GM18858 (cell line): ENCODE measurements around the gene CSNK2A3.

ENCODE experiments used
- ATAC-seq: cut with Tn5 transposase; IDR thresholded peaks from one replicate; pipeline ENCODE4 v1.9.1; 2021; ENCODE audit not compliant: unreplicated experiment

The CSNK2A3 gene

DNA sequence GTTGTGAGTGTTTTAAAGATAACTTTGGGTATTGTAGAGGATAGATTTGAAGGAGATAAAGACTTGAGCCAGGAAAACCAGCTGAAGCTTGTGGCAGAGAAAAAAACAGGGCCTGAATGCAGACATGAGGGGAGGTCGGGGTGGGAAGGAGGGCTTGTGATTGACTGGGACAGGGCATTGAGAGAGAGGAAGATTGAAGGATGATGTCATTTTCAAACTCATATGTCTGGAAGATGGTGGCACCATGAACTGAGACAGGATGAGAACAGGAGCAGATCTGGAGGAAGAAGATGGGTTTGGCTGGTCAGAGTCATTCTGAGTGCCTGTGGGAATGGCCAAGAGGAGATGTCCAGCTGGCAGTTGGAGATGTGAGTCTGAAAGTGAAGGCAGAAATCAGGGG is 14.7 kb downstream of the CSNK2A3 start:
- no peak for ATAC-seq

DNA sequence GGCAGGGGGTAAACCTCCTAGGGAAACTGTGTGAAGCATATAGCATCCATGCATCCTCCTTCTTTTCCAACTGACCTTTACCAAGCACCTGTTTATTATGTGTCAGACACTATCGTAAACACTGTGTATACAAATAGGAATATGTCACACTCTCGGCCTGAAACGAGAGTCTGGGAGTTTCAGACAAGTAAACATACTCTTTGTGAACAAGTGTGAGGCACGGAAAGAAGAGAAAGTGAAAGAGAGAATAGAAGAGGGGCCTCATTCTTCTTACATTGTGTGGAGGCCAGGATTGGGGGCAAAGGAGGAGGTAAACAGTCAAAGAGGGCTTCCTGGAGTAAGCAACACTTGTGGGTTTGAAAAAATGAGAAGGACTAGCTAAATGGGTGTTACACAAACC is 16.4 kb downstream of the CSNK2A3 start:
- no peak for ATAC-seq

DNA sequence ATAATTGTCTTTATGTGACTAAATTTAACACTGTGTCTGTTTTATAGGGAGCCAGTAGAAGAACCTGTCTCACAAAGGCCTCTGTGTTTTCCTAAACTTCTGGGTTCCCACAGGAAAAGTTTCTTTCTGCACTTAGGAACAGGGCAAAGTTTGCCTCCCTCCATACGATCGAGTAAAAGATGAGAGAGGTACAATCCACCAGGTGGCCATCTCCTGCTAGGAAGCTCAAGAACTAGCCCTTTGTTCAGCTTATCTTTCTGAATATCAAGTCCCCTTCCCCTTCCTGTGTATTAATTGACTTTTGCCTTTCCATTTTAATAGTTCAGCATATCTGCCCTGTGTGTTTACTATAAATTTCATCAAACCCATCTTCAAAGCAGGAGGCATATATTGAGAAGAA is 18.0 kb downstream of the CSNK2A3 start:
- ATAC-seq: no peak

- no peak for ATAC-seq
These were observed 18.4 kb downstream of the CSNK2A3 start for GRCh38 chr11:11334607-11335006.

DNA sequence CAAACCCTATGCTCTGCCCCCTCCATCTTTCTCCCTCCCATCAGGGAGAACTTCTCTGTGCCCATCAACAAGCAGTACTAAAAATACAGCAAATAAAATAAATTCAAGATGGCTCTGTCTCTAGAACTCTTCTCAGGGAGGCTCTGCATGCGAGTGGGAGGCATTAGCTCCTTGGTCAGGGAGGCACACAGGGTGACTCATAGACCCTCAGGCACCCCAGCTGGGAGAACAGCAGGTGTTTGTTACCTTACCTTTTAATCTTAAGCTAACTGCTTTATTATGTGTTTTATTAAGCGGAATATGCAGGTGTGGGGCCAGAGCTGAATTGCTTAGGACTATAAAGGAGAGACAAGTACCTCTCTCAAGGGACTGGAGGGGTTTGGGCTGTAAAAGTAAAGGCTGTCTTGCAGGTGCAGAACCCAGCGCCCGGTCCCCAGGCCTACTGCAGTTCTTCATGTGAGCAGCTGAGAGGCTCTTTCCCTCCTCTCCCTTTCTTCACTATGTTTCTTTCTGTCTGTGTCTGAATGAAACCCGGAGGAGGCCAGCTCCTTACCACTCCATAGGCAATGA is 20.8 kb downstream of the CSNK2A3 start:
- no peak for ATAC-seq

- ATAC-seq: no peak
These were observed 23.8 kb downstream of the CSNK2A3 start for GRCh38 chr11:11329062-11329806.

DNA sequence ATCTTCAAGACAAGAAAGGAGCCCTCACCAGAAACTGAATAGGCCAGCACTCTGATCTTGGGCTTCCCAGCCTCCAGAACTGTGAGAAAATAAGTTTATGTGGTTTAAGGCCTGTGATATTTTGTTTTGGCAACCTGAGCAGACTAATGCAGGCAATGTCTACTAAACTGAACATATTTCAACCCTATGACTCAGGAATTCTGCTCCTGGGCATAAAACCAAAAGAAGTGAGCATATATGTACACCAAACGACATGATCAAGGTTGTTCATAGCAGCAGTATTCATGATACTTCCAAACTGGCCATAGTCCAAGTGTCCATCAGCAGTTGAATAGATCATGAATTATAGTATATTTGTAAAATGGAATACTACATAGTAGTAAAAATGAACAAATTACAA is 29.0 kb downstream of the CSNK2A3 start:
- ATAC-seq: no peak

GRCh38 chr11:11322101-11322500 is 30.9 kb downstream of the CSNK2A3 start:
- no peak for ATAC-seq

DNA sequence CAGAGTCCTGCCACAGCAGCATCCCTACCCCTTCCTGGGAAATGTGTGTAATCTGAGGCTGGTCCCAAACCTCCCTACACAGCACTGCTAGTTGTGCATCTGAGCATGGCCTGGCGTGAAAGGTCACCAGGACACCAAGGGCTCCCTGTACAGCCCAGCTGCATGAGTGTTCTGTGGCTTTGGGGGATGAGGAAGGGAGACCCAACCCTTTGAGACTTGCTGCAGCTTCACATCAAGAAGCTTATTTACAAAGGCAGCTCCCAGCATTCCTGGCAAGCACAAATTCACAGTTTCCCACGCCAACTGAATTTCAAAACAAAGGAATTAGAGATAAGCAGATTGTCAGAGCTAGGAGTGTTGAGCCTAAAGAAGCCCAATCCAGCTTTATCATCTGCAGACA is 32.2 kb downstream of the CSNK2A3 start:
- no peak for ATAC-seq

DNA sequence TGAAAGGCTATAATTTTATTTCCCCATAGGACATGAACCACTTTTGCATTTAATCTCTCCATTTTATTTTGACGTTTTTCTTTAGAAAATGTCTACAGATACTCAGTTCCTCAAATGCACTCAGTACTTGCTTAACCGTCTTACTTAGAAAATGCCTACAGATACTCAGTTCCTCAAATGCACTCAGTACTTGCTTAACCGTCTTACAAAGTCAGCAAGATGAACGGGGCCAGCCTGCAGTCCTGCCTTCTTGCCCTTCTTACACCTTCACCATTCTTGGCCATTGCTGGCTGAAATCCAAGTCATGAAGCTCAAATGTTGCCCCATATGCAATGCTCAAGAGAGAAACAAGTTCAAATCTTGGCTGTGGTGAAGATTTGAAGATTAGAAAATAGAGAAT is 34.1 kb downstream of the CSNK2A3 start:
- ATAC-seq: no peak

DNA sequence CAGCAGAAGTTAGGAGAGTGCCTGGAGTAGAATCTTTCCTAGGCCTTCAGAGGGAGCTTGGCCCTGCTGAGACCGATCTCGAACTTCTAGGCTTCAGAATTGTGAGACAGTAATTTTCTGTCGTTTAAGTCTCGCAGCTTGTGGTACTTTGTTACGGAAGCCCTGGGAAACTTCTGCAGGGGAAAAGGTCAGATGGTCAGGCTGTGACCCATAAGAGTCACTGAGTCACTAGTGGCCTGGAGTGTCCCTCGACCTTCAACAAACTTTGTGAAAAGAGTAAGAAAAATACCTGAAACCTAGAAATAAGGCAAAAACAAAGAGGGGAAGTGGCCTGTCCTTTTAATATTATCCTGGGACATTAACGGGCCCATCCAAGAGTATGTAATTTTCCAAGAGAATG is 34.6 kb downstream of the CSNK2A3 start:
- no peak for ATAC-seq

DNA sequence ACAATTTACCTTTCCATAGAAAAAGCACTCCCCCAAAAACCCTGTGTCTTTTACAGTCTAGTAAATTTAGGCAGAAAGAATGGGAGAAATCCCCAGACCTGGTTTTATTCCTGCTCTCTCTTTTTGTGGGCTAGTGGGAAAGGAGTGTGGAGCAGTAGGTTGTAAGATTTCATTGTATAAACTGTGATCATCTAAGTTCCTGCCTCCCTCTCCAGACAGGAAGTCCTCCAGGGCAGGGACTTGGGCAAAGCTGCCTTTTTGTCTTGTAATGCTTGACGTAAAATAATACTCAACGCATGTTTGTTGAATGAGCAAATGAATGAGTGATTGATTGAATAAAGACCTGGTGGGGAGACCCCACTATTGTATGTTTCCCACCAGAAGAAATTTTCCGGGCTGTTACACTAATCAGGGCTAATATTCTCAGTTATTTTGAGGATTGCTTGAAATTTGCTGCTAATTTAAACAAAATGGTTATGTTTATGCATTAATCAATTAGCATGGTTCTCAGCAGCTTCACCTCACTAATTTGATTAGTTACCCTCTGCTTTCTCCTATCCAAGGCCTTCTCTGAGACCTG is 36.3 kb downstream of the CSNK2A3 start:
- ATAC-seq: no peak

DNA sequence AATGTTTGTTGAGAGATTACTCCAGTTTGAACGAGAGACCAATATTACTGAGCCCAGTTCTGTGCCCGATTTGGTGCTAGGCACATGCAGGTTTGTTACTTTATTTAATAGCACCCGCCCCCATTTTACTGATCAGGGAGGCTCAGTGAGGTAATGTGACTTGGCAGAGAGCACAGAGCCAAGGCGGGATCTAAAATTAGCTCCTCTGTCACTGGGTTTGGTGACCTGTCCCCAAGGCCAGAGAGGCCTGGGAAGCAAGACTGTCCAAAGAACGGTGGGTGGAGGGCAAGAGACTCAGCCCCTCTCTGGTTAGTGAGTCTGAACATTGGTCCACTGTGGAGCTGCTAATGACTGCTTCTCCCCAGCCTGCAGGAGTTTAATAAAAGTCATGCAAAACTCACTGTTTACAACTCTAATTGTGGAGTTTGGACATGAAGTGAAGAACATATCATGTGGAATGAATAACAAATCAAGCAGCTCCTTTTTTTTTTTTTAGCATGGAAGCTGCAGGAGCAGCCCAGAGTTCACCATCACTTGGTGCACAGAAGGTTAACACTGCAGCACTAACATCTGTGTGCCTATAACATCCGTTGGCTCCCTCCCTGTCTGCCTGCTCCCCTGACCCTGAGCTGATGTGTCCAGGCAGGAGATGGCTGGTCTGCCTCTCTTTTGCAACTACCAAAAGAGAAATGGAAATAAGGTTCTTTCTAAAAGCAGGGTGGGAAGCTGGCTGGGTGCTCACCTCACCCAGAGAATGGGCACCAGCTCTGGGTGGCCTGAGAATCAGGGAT is 39.0 kb downstream of the CSNK2A3 start:
- no peak for ATAC-seq

DNA sequence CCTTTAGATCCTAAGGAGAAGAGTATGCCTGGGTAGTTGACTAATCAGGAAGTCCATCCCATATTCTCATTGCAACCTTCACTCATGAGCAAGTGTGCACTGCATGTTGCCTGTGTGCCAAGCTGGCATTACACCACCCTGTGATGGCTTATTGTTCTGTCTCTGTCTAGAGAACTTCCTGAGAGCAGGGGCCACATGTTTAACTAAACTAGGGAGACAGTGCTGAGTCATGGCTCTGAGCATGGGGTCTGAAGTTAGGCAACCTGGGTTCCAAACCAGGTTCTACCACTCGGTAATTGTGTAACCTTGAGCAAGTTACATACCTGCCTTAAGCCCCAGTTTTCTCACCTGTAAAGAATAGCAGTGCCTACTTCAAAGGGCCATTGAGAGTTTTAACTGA is 39.6 kb downstream of the CSNK2A3 start:
- ATAC-seq: no peak

- ATAC-seq: no peak
These were observed 40.3 kb downstream of the CSNK2A3 start for GRCh38 chr11:11312738-11313137.

- ATAC-seq: no peak
These were observed 41.9 kb downstream of the CSNK2A3 start for GRCh38 chr11:11311169-11311568.

GRCh38 chr11:11309906-11310305 is 43.1 kb downstream of the CSNK2A3 start:
- ATAC-seq: no peak

GRCh38 chr11:11308249-11308648 is 44.8 kb downstream of the CSNK2A3 start:
- no peak for ATAC-seq

- ATAC-seq: no peak
These were observed 46.2 kb downstream of the CSNK2A3 start for GRCh38 chr11:11306855-11307254.

- no peak for ATAC-seq
These were observed 48.5 kb downstream of the CSNK2A3 start for GRCh38 chr11:11304550-11304949.

DNA sequence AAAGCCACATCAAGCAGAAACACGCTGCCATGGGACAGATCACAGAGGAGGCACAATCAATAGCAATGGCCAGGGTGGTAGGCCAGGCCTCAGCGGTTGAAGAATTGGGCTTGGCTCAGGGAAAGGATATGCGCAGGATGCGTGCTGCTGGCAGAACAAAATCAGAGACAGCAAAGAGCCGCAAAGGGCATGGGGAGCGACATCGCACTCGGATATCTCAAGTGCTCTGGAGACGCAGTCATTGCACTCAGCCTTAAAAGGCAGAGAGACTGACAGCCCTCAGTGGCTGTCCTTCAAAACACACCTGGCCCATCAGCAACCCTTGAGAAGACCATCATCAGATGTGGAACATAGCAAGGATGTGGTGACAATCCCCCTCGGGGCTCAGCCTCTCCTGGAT is 50.5 kb downstream of the CSNK2A3 start:
- ATAC-seq: no peak
